ENCODE data around the gene UBE2Q2.

GRCh38 chr15:75834021-75834420 is 9.2 kb upstream of the UBE2Q2 start:
- TF ChIP-seq CTCF (IDR thresholded peaks at IDR 0.05) (no peak), POLR2A (IDR thresholded peaks at IDR 0.05) (no peak)
